Mesothelial cell of epicardium (in vitro differentiated cells): ENCODE data around the gene COL4A2. TPM values are rescaled to one million over a fixed set of nuclear protein-coding genes. Genes with fewer than 3 reads are reported as not detected.

ENCODE experiments used
- DNase-seq, 2 experiments: peaks; one replicate each; pipeline ENCODE4 v3.0.0; 2021; ENCODE audit warnings: low spot score in 2 of 2; ENCODE audit not compliant: unreplicated experiment in 2 of 2
- H3K27ac Mint-ChIP-seq: 2 replicates; pipeline ENCODE4 v1.8.0; 2021; ENCODE audit warnings: mixed read lengths
- H3K27me3 Mint-ChIP-seq: 2 replicates; pipeline ENCODE4 v1.8.0; 2021; ENCODE audit warnings: low read depth, mixed read lengths
- H3K36me3 Mint-ChIP-seq: 2 replicates; pipeline ENCODE4 v1.8.0; 2021; ENCODE audit warnings: mixed read lengths
- H3K4me1 Mint-ChIP-seq: 2 replicates; pipeline ENCODE4 v1.8.0; 2021; ENCODE audit warnings: mixed read lengths
- H3K4me3 Mint-ChIP-seq: 2 replicates; pipeline ENCODE4 v1.8.0; 2021; ENCODE audit warnings: mild to moderate bottlenecking, moderate library complexity, mixed read lengths
- H3K9me3 Mint-ChIP-seq: 2 replicates; pipeline ENCODE4 v1.8.0; 2021; ENCODE audit warnings: mixed read lengths
- CTCF ChIP-seq: fragments of 200-600 bp; sonication (generic); IDR thresholded peaks from one replicate; pipeline ENCODE4 v1.5.0; 2021; ENCODE audit warnings: antibody characterized with exemption; ENCODE audit not compliant: unreplicated experiment
- total RNA-seq: library from RNA; stranded (reverse); gene quantifications from 3 replicates; pipeline ENCODE4 v1.2.1, GENCODE V29; 2021

COL4A2 gene
- total RNA-seq, 1 donor from 2014 or later: 469 TPM

GRCh38 chr13:110347088-110347487 is 40.0 kb downstream of the COL4A2 start:
- no peaks in the 10 kb centered on the region for H3K27me3 Mint-ChIP-seq
- peaks cover 10% of the 10 kb centered on the region for H3K4me1 Mint-ChIP-seq

GRCh38 chr13:110347535-110348308 is 40.6 kb downstream of the COL4A2 start:
- peak overlapping the region; percentile 58 for H3K27ac Mint-ChIP-seq
- DNase-seq: no peak
- no peak overlapping the region for H3K4me3 Mint-ChIP-seq
- peaks cover 2% of the 10 kb centered on the region for H3K36me3 Mint-ChIP-seq
- TF ChIP-seq CTCF: no peak
- no peaks in the 10 kb centered on the region for H3K27me3 Mint-ChIP-seq
- H3K9me3 Mint-ChIP-seq: no peaks in the 10 kb centered on the region
- peaks cover 10% of the 10 kb centered on the region for H3K4me1 Mint-ChIP-seq

More at GRCh38 chr13:110347088-110347487, 40.0 kb downstream of the COL4A2 start:
- Mint-ChIP-seq H3K27ac (no peak overlapping the region), H3K9me3 (no peaks in the 10 kb centered on the region), H3K36me3 (peaks cover 2% of the 10 kb centered on the region), H3K4me3 (no peak overlapping the region)
- DNase-seq: no peak
- no peak for TF ChIP-seq CTCF

DNA sequence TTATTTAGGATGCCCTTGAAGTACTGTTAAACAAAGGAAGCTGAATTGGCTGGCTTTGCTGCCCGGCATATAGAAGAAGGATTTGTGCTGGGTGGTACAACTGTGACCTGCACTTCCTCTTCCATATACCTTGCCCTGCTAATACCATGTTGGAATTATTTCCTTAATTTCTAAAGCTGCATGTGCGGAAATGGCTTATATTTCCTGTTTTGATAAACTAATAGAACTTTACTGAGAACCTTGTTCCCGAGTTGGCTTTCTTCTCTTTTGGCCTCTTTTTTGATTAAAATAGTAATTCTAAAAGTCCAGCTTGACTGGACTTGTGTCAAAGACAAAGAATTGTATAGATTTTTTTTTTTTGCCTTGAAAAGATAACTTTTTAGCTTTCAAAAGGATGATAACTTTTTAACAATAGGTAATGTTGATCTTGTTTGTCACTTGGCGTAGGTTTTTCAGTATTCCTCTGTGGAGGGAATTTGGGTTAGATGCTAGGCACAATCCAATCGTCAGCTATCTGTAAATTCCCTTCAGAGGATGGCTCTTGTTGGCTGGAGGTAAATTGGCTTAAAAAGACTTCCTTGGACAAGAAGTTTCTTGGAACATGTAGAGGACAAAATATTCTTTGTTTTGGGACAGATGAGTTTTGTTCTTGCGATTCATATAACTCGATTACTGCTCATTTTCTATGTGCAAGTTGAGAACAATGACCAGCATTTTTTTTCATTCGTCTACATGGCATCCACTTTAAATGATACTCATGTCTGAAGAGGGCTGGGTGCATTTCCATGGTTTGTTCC is 41.4 kb downstream of the COL4A2 start:
- H3K36me3 Mint-ChIP-seq: peaks cover 2% of the 10 kb centered on the region
- H3K9me3 Mint-ChIP-seq: no peaks in the 10 kb centered on the region
- TF ChIP-seq CTCF: no peak
- H3K27ac Mint-ChIP-seq: no peak overlapping the region
- no peak overlapping the region for H3K4me3 Mint-ChIP-seq
- H3K4me1 Mint-ChIP-seq: peaks cover 18% of the 10 kb centered on the region
- H3K27me3 Mint-ChIP-seq: no peaks in the 10 kb centered on the region
- DNase-seq: no peak

GRCh38 chr13:110349239-110349638 is 42.2 kb downstream of the COL4A2 start:
- Mint-ChIP-seq H3K9me3 (no peaks in the 10 kb centered on the region), H3K36me3 (no peaks in the 10 kb centered on the region), H3K4me3 (no peak overlapping the region), H3K27ac (no peak overlapping the region), H3K4me1 (peaks cover 25% of the 10 kb centered on the region), H3K27me3 (no peaks in the 10 kb centered on the region)
- DNase-seq: no peak
- TF ChIP-seq CTCF: no peak

- Mint-ChIP-seq H3K9me3 (no peaks in the 10 kb centered on the region), H3K27ac (no peak overlapping the region), H3K27me3 (no peaks in the 10 kb centered on the region), H3K4me3 (no peak overlapping the region), H3K36me3 (no peaks in the 10 kb centered on the region), H3K4me1 (peaks cover 27% of the 10 kb centered on the region)
- DNase-seq: no peak
- TF ChIP-seq CTCF: no peak
These were observed 43.0 kb downstream of the COL4A2 start for GRCh38 chr13:110350049-110350448.
